ENCODE data around the gene SLC8B1. TPM values are rescaled to one million over a fixed set of nuclear protein-coding genes. Genes with fewer than 3 reads are reported as not detected.
A peak's percentile ranks its signal among the peaks of the same experiment; 100 is the strongest.

Gene SLC8B1
- polyA plus RNA-seq, 2 of the 4 experiments (the other 2 are of a cell fraction) = 11.0 to 11.3 TPM

GRCh38 chr12:113266106-113266895, 68.6 kb downstream of the SLC8B1 start:
- no peak for FAIRE-seq
- ChIA-PET CTCF (interaction anchor here (0.7 to 1.3 kb wide), 2 partner anchors 11 to 44 kb away, joined by 3 read pairs; no protein-coding TSS in a partner anchor), POLR2A (no interaction called here)
- TF ChIP-seq MAZ (IDR thresholded peaks at IDR 0.05; ENCODE audit: borderline replicate concordance, low read depth, low read length) = no peak
- TF ChIP-seq ESRRA (IDR thresholded peaks at IDR 0.05; ENCODE audit: borderline replicate concordance, low read length) = no peak
- TF ChIP-seq GATA3 (IDR thresholded peaks at IDR 0.05; ENCODE audit: borderline replicate concordance) = no peak
- TF ChIP-seq EHMT2 (IDR thresholded peaks at IDR 0.05; ENCODE audit: low read depth) = no peak
- no peak for TF ChIP-seq RFX5 (IDR thresholded peaks at IDR 0.05)
- TF ChIP-seq SREBF2 (IDR thresholded peaks at IDR 0.05) = no peak
- TF ChIP-seq, protein P1, sequence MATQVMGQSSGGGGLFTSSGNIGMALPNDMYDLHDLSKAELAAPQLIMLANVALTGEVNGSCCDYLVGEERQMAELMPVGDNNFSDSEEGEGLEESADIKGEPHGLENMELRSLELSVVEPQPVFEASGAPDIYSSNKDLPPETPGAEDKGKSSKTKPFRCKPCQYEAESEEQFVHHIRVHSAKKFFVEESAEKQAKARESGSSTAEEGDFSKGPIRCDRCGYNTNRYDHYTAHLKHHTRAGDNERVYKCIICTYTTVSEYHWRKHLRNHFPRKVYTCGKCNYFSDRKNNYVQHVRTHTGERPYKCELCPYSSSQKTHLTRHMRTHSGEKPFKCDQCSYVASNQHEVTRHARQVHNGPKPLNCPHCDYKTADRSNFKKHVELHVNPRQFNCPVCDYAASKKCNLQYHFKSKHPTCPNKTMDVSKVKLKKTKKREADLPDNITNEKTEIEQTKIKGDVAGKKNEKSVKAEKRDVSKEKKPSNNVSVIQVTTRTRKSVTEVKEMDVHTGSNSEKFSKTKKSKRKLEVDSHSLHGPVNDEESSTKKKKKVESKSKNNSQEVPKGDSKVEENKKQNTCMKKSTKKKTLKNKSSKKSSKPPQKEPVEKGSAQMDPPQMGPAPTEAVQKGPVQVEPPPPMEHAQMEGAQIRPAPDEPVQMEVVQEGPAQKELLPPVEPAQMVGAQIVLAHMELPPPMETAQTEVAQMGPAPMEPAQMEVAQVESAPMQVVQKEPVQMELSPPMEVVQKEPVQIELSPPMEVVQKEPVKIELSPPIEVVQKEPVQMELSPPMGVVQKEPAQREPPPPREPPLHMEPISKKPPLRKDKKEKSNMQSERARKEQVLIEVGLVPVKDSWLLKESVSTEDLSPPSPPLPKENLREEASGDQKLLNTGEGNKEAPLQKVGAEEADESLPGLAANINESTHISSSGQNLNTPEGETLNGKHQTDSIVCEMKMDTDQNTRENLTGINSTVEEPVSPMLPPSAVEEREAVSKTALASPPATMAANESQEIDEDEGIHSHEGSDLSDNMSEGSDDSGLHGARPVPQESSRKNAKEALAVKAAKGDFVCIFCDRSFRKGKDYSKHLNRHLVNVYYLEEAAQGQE (IDR thresholded peaks at IDR 0.05) = no peak
- TF ChIP-seq CHD4 (IDR thresholded peaks at IDR 0.05; ENCODE audit: borderline replicate concordance) = no peak
- Histone ChIP-seq H3K27ac (no peak overlapping the region), H3K4me2 (no peak overlapping the region), H3K4me1 (no peaks in the 10 kb centered on the region), H3K9me3 (no peaks in the 10 kb centered on the region), H3K4me3 (no peak overlapping the region)
- DNase-seq (ENCODE audit: low read depth in 1 of 2, low spot score in 1 of 2) = no peak
- WGBS (ENCODE audit: missing lambda C conversion rate) = 95% methylated on average over 20 of the region's 23 CpGs
- ATAC-seq = peak in 1 of 2 experiments; percentile 28; a peak in 2 of 6 replicates

GRCh38 chr12:113263431-113263963, 71.4 kb downstream of the SLC8B1 start:
- CTCF ChIA-PET = no interaction called here

More at GRCh38 chr12:113263431-113263963, 71.4 kb downstream of the SLC8B1 start:
- WGBS (ENCODE audit: missing lambda C conversion rate) = 96% methylated on average over 9 of the region's 9 CpGs
- DNase-seq (ENCODE audit: low read depth in 1 of 2, low spot score in 1 of 2) (no peak), FAIRE-seq (no peak), ATAC-seq (no peak)
- POLR2A ChIA-PET = no interaction called here
- H3K4me2 ChIP-seq = no peak overlapping the region
- TF ChIP-seq HOXB5 (CRISPR knock-in tag; IDR thresholded peaks at IDR 0.05) (no peak), RNF2 (IDR thresholded peaks at IDR 0.05; ENCODE audit: borderline replicate concordance, low read depth) (no peak), POLR2A (IDR thresholded peaks at IDR 0.05; ENCODE audit: low read length) (no peak), FOSL2 (IDR thresholded peaks at IDR 0.05) (no peak), FOSL2 (CRISPR knock-in tag; IDR thresholded peaks at IDR 0.05) (no peak), EP300 (IDR thresholded peaks at IDR 0.05) (no peak), ZNF302 (CRISPR knock-in tag; IDR thresholded peaks at IDR 0.05) (no peak), SREBF2 (IDR thresholded peaks at IDR 0.05) (no peak), HOXA7 (CRISPR knock-in tag; IDR thresholded peaks at IDR 0.05) (no peak), CHD2 (IDR thresholded peaks at IDR 0.05; ENCODE audit: low read length, partially characterized antibody) (no peak), MAFK (IDR thresholded peaks at IDR 0.05; ENCODE audit: partially characterized antibody) (no peak), FOSB (CRISPR knock-in tag; IDR thresholded peaks at IDR 0.05) (no peak), TP53 (CRISPR knock-in tag; IDR thresholded peaks at IDR 0.05) (no peak), CBX8 (IDR thresholded peaks at IDR 0.05) (no peak)
- TF ChIP-seq, protein P2, sequence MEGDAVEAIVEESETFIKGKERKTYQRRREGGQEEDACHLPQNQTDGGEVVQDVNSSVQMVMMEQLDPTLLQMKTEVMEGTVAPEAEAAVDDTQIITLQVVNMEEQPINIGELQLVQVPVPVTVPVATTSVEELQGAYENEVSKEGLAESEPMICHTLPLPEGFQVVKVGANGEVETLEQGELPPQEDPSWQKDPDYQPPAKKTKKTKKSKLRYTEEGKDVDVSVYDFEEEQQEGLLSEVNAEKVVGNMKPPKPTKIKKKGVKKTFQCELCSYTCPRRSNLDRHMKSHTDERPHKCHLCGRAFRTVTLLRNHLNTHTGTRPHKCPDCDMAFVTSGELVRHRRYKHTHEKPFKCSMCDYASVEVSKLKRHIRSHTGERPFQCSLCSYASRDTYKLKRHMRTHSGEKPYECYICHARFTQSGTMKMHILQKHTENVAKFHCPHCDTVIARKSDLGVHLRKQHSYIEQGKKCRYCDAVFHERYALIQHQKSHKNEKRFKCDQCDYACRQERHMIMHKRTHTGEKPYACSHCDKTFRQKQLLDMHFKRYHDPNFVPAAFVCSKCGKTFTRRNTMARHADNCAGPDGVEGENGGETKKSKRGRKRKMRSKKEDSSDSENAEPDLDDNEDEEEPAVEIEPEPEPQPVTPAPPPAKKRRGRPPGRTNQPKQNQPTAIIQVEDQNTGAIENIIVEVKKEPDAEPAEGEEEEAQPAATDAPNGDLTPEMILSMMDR (IDR thresholded peaks at IDR 0.05) = no peak
- TF ChIP-seq, protein P3, sequence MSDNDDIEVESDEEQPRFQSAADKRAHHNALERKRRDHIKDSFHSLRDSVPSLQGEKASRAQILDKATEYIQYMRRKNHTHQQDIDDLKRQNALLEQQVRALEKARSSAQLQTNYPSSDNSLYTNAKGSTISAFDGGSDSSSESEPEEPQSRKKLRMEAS (IDR thresholded peaks at IDR 0.05) = no peak
- no peaks in the 10 kb centered on the region for H3K9me3 ChIP-seq
- no peaks in the 10 kb centered on the region for H3K4me1 ChIP-seq
- H3K27ac ChIP-seq = no peak overlapping the region
- H3K4me3 ChIP-seq = no peak overlapping the region
